Measurements from ENCODE around the gene POPDC3.
A peak's percentile ranks its signal among the peaks of the same experiment; 100 is the strongest.

The POPDC3 gene

GRCh38 chr6:105138141-105138540, 41.7 kb downstream of the POPDC3 start:
- no peak for DNase-seq

- DNase-seq, result no peak
Measured at GRCh38 chr6:105137388-105137787, 42.4 kb downstream of the POPDC3 start.

GRCh38 chr6:105136431-105137350, 43.1 kb downstream of the POPDC3 start:
- peak; percentile 32 for DNase-seq

GRCh38 chr6:105135907-105136430, 43.8 kb downstream of the POPDC3 start:
- DNase-seq, result no peak

DNA sequence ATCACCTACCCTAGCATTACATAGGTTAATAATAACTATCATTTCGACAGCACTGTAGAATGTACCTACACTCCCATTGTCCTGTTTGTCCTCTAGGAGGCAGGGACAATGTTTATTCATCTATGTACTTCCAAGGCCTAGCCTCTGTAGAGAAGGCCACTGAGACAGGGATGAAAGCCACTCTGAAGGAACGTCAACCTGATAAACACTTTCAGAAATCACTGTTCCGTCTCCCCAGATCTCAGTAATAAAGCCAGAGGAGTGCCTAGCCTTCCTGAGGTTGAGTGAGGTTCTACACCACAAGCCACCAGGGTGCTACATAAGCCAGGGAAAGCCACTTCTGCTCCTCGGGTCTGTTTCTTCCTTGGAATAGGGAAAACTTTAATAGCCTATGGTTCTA, 44.8 kb downstream of the POPDC3 start:
- no peak for DNase-seq

DNA sequence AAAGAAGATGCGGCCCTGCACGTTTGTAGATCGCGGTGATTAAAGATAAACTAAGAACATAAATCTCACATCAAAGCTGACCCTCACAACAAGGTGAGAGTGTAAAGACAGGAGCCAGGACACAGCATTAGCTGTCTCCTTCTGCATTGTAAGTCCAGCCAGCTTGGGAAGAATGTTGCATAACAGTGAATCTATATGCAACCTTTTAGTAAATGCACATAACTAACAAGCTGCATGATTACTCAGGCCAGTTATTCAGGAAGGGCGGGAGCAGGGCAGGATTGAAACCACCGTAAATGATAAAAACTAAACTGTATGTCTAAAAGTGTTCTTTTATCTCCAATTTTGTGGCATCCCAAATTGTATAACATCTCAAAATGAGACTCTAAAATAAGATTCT, 57.1 kb downstream of the POPDC3 start:
- no peak for DNase-seq

DNA sequence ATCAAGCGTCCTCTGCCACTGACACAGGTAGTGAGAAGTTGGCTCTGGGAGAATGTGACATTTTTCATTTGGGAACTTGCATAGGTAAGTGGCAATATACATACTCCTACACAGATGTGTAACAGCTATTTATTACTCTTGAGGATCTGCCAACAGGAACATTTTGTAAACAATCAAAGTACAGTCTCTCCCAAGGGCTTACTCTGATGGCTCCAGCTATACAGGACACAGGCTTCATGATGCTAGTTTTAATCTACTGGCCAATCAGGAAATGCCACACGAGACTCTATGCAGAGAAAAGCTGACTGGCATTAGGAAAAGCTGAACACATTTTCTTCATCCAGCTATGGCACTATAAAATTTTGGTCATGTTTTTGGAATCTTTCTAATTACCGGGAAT, 57.8 kb downstream of the POPDC3 start:
- DNase-seq, result no peak

DNA sequence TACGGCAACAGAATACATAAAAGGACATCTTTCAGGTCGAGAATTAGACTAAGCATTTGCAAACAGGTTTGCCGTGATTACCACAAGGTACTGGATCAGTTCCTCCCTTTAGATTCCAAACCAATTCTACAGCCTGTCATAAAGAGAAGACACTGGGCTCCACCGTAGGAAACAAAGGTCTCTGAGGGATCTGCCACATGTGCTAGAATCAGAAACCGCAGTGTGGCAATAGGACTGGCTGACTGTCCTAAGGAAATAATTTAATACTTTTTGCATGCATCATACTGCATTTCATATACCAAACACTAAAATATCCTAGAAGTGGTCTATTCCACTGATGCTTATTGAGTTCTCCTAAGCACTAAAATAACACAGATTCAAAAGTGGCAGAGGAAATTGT, 59.2 kb downstream of the POPDC3 start:
- no peak for DNase-seq

DNA sequence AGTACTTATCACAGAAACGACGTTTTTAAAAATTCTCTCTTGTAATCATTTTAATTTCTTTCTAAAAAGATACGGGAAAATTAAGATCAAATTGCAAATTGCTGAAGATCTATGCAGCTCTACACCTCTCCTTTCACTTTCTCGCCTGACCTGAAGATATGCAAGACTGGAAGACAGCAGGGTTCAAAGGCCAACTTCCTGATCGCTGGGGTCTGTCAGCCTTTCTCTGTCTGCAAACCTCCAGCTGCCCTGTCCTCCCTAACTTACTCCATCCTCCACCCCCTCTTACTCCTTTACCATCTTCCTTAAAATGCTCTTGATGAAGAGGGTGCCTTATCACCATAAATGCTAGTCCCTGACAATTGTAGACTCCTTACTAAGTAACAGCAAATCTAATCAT, 63.7 kb downstream of the POPDC3 start:
- no peak for DNase-seq

DNA sequence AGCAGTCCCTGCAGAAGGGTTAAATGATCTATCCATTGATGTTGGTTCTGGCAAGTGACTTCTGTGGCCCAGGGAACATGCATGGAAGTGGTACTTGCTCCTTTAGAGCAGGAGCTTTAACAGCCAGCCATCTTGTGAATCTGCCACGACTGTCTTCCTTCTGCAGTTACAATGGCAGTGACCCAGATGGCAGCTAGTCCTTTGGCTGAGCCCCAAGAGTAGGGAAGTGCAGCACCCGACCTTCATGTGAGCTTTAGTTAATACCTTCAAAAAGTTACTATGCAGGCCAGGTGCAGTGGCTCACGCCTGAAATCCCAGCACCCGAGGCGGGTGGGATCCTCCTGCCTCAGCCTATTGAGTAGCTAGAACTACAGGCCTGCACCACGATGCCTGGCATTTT, 66.4 kb downstream of the POPDC3 start:
- no peak for DNase-seq

- no peak for DNase-seq
Measured at GRCh38 chr6:105112577-105112976, 67.2 kb downstream of the POPDC3 start.

DNA sequence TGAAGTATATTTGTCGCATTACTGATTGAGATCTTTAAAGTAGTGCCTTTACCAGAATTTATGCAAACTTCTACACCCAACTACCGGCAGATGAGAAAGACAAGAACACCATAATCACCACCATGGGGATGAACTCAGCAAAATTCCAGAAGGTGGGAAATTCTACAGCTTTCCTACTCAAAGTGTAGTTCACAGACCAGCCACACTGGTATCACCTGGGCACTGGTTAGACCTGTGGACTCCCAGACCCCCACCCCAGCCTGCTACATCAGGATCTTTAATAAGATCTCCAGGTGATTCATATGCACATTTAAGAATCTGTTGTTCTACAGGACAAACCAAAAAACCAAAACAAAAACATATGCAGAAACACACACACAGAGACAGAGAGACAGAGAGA, 67.9 kb downstream of the POPDC3 start:
- no peak for DNase-seq

GRCh38 chr6:105111105-105111504, 68.7 kb downstream of the POPDC3 start:
- DNase-seq, result no peak

DNA sequence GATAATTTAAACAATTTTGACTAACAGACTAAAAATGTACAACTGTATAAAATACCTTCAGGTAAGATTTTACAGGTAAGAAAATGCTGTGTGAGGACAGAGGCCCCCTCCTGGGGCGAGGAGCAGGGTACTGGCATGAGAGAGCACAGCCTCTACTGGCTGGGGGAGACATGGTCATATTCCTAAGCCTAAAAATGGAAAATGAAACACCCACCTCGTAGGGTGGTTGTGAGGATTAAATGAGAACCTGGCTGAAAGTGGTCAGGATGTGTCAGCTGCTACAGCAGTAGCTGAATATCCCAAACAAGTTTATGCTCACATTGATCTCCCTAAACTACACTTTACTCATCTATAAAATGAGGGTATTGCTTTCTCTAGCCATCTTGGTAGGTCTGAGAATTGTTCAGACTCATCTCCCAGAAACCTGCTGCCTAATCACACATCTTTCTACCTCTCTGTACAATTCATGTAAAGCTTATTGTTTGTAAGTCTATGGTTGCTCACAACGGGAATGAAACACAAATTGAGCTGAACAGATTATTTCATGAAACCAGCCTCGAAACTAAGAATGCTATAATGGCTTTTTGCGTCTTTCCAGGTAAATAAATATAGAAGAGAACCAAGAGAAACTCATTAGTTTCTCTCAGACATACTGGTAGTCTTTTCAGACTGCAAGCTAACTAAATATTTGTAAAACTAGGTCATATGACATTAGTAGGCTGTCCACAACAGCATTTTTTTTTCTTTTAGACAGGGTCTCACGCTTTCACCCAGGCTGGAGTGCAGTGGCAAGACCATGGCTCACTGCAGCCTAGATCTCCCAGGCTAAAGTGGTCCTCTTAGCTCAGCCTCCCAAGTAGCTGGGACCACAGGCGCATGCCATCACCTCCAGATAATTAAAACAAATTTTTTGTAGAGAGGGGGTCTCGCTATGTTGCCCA, 69.6 kb downstream of the POPDC3 start:
- no peak for DNase-seq

DNA sequence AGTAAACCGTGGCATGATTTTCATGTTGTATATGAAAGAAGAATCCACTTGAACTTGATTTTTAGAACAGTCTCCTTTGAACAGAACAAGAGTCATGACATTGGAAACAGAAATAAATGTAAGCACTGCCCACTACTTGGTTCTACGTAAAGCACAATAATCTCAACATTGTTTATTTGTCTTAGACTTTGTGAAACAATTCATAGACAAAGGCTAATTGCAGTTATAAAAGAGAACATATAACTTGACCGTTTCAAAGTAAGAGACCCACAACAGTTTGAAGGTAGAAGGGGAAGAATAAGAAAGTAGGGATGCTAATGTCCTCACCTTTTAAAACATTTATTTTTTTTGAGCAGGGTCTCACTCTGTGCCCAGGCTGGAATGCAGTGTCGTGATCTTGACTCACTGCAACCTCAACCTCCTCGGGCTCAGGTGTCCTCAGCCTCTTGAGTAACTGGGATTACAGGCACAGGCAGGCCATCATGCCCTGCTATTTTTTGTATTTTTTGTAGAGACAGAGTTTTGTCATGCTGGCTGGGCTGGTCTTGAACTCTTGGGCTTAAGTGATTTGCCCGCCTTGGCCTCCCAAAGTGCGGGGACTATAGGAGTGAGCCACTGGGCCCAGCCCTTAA, 71.1 kb downstream of the POPDC3 start:
- DNase-seq, result no peak
